GM23338 (cell line): ENCODE data around the gene DHX34. TPM values are rescaled to one million over a fixed set of nuclear protein-coding genes. Genes with fewer than 3 reads are reported as not detected.

Experiments used
- ATAC-seq: fragments of 200-7000 bp; cut with Tn5 transposase; 3 replicates; pipeline ENCODE4 v1.9.1; 2020
- DNase-seq: peaks from one replicate; pipeline ENCODE4 v3.0.0-alpha.2; 2015; ENCODE audit warnings: low spot score
- H2AFZ ChIP-seq: fragments of 200-600 bp; sonication (generic); 2 replicates; pipeline ENCODE4 v1.8.0; 2016; ENCODE audit warnings: antibody characterized with exemption, mild to moderate bottlenecking, moderate library complexity
- H3F3A ChIP-seq: fragments of 200-600 bp; sonication (generic); replicated peaks from 2 replicates; pipeline ENCODE4 v1.8.0; 2017; ENCODE audit warnings: antibody characterized with exemption, mixed run types, low read depth
- H3K27ac ChIP-seq: fragments of 200-600 bp; sonication (generic); 2 replicates; pipeline ENCODE4 v1.6.1; 2016; ENCODE audit warnings: low read depth
- H3K27me3 ChIP-seq: fragments of 200-600 bp; sonication (generic); 2 replicates; pipeline ENCODE4 v1.8.0; 2016; ENCODE audit warnings: mild to moderate bottlenecking, mixed run types, moderate library complexity; ENCODE audit not compliant: insufficient read depth
- H3K36me3 ChIP-seq: fragments of 200-600 bp; sonication (generic); 2 replicates; pipeline ENCODE4 v1.8.0; 2016; ENCODE audit warnings: mild to moderate bottlenecking; ENCODE audit not compliant: insufficient read depth
- H3K4me1 ChIP-seq: fragments of 200-600 bp; sonication (generic); 2 replicates; pipeline ENCODE4 v1.8.0; 2016; ENCODE audit warnings: mild to moderate bottlenecking, moderate library complexity; ENCODE audit not compliant: insufficient read depth
- H3K4me2 ChIP-seq: fragments of 200-600 bp; sonication (generic); 2 replicates; pipeline ENCODE4 v1.7.1; 2017; ENCODE audit warnings: mixed run types
- H3K4me3 ChIP-seq: fragments of 200-600 bp; sonication (generic); 2 replicates; pipeline ENCODE4 v1.6.1; 2016; ENCODE audit warnings: mixed run types
- H3K79me2 ChIP-seq: fragments of 200-600 bp; sonication (generic); replicated peaks from 2 replicates; pipeline ENCODE4 v1.8.0; 2017; ENCODE audit warnings: mild to moderate bottlenecking; ENCODE audit not compliant: insufficient read depth
- H3K9me2 ChIP-seq: fragments of 200-600 bp; sonication (generic); 2 replicates; pipeline ENCODE4 v1.8.0; 2017; ENCODE audit not compliant: insufficient read depth
- H4K20me1 ChIP-seq: fragments of 200-600 bp; sonication (generic); replicated peaks from 2 replicates; pipeline ENCODE4 v1.8.0; 2017; ENCODE audit warnings: mild to moderate bottlenecking; ENCODE audit not compliant: insufficient read depth
- H3K27ac Mint-ChIP-seq: 2 replicates; pipeline ENCODE4 v1.8.0; 2020; ENCODE audit warnings: inconsistent platforms, mild to moderate bottlenecking, moderate library complexity, mixed read lengths
- H3K27me3 Mint-ChIP-seq: 3 replicates; pipeline ENCODE4 v1.8.0; 2022; ENCODE audit warnings: low read depth, mild to moderate bottlenecking, moderate library complexity, mixed read lengths, inconsistent platforms; ENCODE audit not compliant: insufficient read depth, poor library complexity
- H3K36me3 Mint-ChIP-seq: 3 replicates; pipeline ENCODE4 v1.8.0; 2021; ENCODE audit warnings: low read depth, mild to moderate bottlenecking, inconsistent platforms, moderate library complexity, mixed read lengths
- H3K4me1 Mint-ChIP-seq: 3 replicates; pipeline ENCODE4 v1.8.0; 2020; ENCODE audit warnings: mild to moderate bottlenecking, inconsistent platforms, mixed read lengths
- H3K4me3 Mint-ChIP-seq: 3 replicates; pipeline ENCODE4 v1.8.0; 2021; ENCODE audit warnings: moderate library complexity, mild to moderate bottlenecking, inconsistent platforms, mixed read lengths
- H3K9me3 Mint-ChIP-seq: 3 replicates; pipeline ENCODE4 v1.8.0; 2020; ENCODE audit warnings: moderate library complexity, mild to moderate bottlenecking, inconsistent platforms, mixed read lengths
- CREB1 ChIP-seq: fragments of 250-450 bp; sonication (Bioruptor Pico); IDR thresholded peaks from 2 replicates; pipeline ENCODE4 v1.5.0; 2020; ENCODE audit warnings: low read depth, mild to moderate bottlenecking, moderate library complexity
- EZH2 ChIP-seq: fragments of 200-600 bp; sonication (generic); IDR thresholded peaks from one replicate; pipeline ENCODE4 v1.8.0; 2017; ENCODE audit warnings: antibody characterized with exemption, mild to moderate bottlenecking, low read depth; ENCODE audit not compliant: unreplicated experiment
- EZH2phosphoT487 ChIP-seq: fragments of 200-600 bp; sonication (generic); IDR thresholded peaks from one replicate; pipeline ENCODE4 v1.8.1; 2018; ENCODE audit warnings: antibody characterized with exemption; ENCODE audit not compliant: unreplicated experiment
- JUNB ChIP-seq: IDR thresholded peaks from one replicate; pipeline ENCODE4 v1.6.1; 2016; ENCODE audit warnings: antibody characterized with exemption; ENCODE audit not compliant: unreplicated experiment
- POLR2AphosphoS5 ChIP-seq: IDR thresholded peaks from 2 replicates; pipeline ENCODE4 v1.6.1; 2016; ENCODE audit warnings: antibody characterized with exemption, low read depth
- STAT1 ChIP-seq: IDR thresholded peaks from one replicate; pipeline ENCODE4 v1.6.1; 2016; ENCODE audit warnings: antibody characterized with exemption; ENCODE audit not compliant: unreplicated experiment
- ZNF331 ChIP-seq: fragments of 250-450 bp; sonication (Bioruptor Pico); IDR thresholded peaks from 2 replicates; pipeline ENCODE4 v1.5.0; 2020; ENCODE audit warnings: low read depth, mild to moderate bottlenecking, moderate library complexity
- polyA plus RNA-seq: library from polyadenylated mRNA; unstranded; fragments of >200 nt; fragmentation: Nextera tagmentation; extraction: Ambion mirVana; gene quantifications from 2 replicates; pipeline ENCODE4 v1.2.1, GENCODE V29; 2016
- total RNA-seq: library from RNA; depleted of rRNA; stranded (reverse); fragments of >200 nt; shearing (Covaris generic); gene quantifications from 2 replicates; pipeline ENCODE4 v1.2.3, GENCODE V29; 2014
- TF ChIP-seq, protein P1 (sequence below): IDR thresholded peaks from 2 replicates; pipeline ENCODE4 v1.6.1; 2016; ENCODE audit warnings: antibody characterized with exemption
- TF ChIP-seq, protein P2 (sequence below): IDR thresholded peaks from one replicate; pipeline ENCODE4 v1.6.1; 2018; ENCODE audit warnings: antibody characterized with exemption; ENCODE audit not compliant: unreplicated experiment
- TF ChIP-seq, protein P3 (sequence below): fragments of 250-450 bp; sonication (Bioruptor Pico); IDR thresholded peaks from 2 replicates; pipeline ENCODE4 v1.5.0; 2020; ENCODE audit warnings: mild to moderate bottlenecking, moderate library complexity
- TF ChIP-seq, protein P4 (sequence below), 2 experiments: fragments of 200-600 bp in 1 of 2; sonication (generic) in 1 of 2; conservative IDR thresholded peaks; 2 replicates each; pipeline versions ENCODE4 v1.5.1 to v1.6.1; 2016 to 2017; ENCODE audit warnings: antibody characterized with exemption in 2 of 2, low read depth in 2 of 2, mild to moderate bottlenecking in 2 of 2, moderate library complexity in 1 of 2

Gene DHX34
- total and polyA plus RNA-seq, 2 experiments from 2014 or later: 16.3 to 50.1 TPM

DNA sequence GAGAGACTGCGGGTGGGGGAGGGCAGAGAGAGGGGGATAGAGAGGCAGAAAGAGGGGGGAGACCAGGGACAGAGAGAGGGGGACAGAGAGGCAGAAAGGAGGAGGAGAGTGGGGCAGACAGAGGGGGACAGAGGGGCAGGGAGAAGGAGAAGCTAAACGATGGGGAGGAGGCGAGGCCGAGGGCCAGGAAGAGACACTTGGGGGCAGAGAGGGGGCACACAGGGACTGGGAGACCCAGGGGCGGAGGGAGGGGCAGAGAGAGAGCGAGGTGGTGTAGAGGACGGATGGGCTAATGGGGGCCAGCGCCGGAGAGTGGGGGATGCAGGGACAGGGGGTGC is 69.5 kb downstream of the DHX34 start:
- no peaks in the 10 kb centered on the region for H3K36me3 ChIP-seq
- no peak for TF ChIP-seq ZNF331 (CRISPR knock-in tag)
- no peak for TF ChIP-seq POLR2AphosphoS5
- TF ChIP-seq, protein P1, sequence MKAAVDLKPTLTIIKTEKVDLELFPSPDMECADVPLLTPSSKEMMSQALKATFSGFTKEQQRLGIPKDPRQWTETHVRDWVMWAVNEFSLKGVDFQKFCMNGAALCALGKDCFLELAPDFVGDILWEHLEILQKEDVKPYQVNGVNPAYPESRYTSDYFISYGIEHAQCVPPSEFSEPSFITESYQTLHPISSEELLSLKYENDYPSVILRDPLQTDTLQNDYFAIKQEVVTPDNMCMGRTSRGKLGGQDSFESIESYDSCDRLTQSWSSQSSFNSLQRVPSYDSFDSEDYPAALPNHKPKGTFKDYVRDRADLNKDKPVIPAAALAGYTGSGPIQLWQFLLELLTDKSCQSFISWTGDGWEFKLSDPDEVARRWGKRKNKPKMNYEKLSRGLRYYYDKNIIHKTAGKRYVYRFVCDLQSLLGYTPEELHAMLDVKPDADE: no peak
- no peak for TF ChIP-seq STAT1
- TF ChIP-seq, protein P2, sequence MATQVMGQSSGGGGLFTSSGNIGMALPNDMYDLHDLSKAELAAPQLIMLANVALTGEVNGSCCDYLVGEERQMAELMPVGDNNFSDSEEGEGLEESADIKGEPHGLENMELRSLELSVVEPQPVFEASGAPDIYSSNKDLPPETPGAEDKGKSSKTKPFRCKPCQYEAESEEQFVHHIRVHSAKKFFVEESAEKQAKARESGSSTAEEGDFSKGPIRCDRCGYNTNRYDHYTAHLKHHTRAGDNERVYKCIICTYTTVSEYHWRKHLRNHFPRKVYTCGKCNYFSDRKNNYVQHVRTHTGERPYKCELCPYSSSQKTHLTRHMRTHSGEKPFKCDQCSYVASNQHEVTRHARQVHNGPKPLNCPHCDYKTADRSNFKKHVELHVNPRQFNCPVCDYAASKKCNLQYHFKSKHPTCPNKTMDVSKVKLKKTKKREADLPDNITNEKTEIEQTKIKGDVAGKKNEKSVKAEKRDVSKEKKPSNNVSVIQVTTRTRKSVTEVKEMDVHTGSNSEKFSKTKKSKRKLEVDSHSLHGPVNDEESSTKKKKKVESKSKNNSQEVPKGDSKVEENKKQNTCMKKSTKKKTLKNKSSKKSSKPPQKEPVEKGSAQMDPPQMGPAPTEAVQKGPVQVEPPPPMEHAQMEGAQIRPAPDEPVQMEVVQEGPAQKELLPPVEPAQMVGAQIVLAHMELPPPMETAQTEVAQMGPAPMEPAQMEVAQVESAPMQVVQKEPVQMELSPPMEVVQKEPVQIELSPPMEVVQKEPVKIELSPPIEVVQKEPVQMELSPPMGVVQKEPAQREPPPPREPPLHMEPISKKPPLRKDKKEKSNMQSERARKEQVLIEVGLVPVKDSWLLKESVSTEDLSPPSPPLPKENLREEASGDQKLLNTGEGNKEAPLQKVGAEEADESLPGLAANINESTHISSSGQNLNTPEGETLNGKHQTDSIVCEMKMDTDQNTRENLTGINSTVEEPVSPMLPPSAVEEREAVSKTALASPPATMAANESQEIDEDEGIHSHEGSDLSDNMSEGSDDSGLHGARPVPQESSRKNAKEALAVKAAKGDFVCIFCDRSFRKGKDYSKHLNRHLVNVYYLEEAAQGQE: no peak
- TF ChIP-seq, protein P3, sequence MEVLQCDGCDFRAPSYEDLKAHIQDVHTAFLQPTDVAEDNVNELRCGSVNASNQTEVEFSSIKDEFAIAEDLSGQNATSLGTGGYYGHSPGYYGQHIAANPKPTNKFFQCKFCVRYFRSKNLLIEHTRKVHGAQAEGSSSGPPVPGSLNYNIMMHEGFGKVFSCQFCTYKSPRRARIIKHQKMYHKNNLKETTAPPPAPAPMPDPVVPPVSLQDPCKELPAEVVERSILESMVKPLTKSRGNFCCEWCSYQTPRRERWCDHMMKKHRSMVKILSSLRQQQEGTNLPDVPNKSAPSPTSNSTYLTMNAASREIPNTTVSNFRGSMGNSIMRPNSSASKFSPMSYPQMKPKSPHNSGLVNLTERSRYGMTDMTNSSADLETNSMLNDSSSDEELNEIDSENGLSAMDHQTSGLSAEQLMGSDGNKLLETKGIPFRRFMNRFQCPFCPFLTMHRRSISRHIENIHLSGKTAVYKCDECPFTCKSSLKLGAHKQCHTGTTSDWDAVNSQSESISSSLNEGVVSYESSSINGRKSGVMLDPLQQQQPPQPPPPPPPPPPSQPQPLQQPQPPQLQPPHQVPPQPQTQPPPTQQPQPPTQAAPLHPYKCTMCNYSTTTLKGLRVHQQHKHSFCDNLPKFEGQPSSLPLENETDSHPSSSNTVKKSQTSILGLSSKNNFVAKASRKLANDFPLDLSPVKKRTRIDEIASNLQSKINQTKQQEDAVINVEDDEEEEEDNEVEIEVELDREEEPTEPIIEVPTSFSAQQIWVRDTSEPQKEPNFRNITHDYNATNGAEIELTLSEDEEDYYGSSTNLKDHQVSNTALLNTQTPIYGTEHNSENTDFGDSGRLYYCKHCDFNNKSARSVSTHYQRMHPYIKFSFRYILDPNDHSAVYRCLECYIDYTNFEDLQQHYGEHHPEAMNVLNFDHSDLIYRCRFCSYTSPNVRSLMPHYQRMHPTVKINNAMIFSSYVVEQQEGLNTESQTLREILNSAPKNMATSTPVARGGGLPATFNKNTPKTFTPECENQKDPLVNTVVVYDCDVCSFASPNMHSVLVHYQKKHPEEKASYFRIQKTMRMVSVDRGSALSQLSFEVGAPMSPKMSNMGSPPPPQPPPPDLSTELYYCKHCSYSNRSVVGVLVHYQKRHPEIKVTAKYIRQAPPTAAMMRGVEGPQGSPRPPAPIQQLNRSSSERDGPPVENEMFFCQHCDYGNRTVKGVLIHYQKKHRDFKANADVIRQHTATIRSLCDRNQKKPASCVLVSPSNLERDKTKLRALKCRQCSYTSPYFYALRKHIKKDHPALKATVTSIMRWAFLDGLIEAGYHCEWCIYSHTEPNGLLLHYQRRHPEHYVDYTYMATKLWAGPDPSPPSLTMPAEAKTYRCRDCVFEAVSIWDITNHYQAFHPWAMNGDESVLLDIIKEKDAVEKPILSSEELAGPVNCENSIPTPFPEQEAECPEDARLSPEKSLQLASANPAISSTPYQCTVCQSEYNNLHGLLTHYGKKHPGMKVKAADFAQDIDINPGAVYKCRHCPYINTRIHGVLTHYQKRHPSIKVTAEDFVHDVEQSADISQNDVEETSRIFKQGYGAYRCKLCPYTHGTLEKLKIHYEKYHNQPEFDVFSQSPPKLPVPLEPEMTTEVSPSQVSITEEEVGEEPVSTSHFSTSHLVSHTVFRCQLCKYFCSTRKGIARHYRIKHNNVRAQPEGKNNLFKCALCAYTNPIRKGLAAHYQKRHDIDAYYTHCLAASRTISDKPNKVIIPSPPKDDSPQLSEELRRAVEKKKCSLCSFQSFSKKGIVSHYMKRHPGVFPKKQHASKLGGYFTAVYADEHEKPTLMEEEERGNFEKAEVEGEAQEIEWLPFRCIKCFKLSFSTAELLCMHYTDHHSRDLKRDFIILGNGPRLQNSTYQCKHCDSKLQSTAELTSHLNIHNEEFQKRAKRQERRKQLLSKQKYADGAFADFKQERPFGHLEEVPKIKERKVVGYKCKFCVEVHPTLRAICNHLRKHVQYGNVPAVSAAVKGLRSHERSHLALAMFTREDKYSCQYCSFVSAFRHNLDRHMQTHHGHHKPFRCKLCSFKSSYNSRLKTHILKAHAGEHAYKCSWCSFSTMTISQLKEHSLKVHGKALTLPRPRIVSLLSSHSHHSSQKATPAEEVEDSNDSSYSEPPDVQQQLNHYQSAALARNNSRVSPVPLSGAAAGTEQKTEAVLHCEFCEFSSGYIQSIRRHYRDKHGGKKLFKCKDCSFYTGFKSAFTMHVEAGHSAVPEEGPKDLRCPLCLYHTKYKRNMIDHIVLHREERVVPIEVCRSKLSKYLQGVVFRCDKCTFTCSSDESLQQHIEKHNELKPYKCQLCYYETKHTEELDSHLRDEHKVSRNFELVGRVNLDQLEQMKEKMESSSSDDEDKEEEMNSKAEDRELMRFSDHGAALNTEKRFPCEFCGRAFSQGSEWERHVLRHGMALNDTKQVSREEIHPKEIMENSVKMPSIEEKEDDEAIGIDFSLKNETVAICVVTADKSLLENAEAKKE (CRISPR knock-in tag): no peak
- no peak for TF ChIP-seq CREB1 (CRISPR knock-in tag)
- TF ChIP-seq, protein P4, sequence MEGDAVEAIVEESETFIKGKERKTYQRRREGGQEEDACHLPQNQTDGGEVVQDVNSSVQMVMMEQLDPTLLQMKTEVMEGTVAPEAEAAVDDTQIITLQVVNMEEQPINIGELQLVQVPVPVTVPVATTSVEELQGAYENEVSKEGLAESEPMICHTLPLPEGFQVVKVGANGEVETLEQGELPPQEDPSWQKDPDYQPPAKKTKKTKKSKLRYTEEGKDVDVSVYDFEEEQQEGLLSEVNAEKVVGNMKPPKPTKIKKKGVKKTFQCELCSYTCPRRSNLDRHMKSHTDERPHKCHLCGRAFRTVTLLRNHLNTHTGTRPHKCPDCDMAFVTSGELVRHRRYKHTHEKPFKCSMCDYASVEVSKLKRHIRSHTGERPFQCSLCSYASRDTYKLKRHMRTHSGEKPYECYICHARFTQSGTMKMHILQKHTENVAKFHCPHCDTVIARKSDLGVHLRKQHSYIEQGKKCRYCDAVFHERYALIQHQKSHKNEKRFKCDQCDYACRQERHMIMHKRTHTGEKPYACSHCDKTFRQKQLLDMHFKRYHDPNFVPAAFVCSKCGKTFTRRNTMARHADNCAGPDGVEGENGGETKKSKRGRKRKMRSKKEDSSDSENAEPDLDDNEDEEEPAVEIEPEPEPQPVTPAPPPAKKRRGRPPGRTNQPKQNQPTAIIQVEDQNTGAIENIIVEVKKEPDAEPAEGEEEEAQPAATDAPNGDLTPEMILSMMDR (conservative IDR thresholded peaks at IDR 0.05; ENCODE audit: low read depth in 2 of 2): no peak
- TF ChIP-seq EZH2: no peak
- no peak for TF ChIP-seq EZH2phosphoT487
- no peak for TF ChIP-seq JUNB
- Mint-ChIP-seq H3K4me1 (peaks cover 59% of the 10 kb centered on the region), H3K9me3 (peaks cover 5% of the 10 kb centered on the region), H3K36me3 (peaks cover 12% of the 10 kb centered on the region), H3K4me3 (peak overlapping the region; percentile 71), H3K27ac (no peak overlapping the region), H3K27me3 (peaks cover 75% of the 10 kb centered on the region)
- ATAC-seq: peak; percentile 6
- DNase-seq: peak; percentile 67
- 0 out of 2 replicates have a peak, but pooled peaks cover 7% of the 10 kb centered on the region for H3K79me2 ChIP-seq
- peak overlapping the region; percentile 91 for H3K4me3 ChIP-seq
- peak overlapping the region; percentile 100 for H3K4me2 ChIP-seq
- peaks cover 43% of the 10 kb centered on the region for H3K4me1 ChIP-seq
- no peak overlapping the region for H3K27ac ChIP-seq
- peaks cover 77% of the 10 kb centered on the region for H3K27me3 ChIP-seq
- no peaks in the 10 kb centered on the region for H3K9me2 ChIP-seq
- H2AFZ ChIP-seq: peak overlapping the region; percentile 80; the same call in 1 of the 2 replicates
- H4K20me1 ChIP-seq: no peaks in the 10 kb centered on the region
- peaks cover 17% of the 10 kb centered on the region for H3F3A ChIP-seq
